Right hindlimb (tissue), 1 donor: Measurements from ENCODE around the gene TP63.

ENCODE experiments used
- DNase-seq: peaks from one replicate; pipeline ENCODE4 v3.0.0-alpha.2; 2018

TP63 gene

GRCh38 chr3:189941679-189942078 lies 310.5 kb downstream of the TP63 start:
- no peak for DNase-seq

GRCh38 chr3:189942948-189943347 lies 311.8 kb downstream of the TP63 start:
- no peak for DNase-seq

GRCh38 chr3:189944285-189945145 lies 313.3 kb downstream of the TP63 start:
- no peak for DNase-seq

- DNase-seq: no peak
These were observed 314.9 kb downstream of the TP63 start for GRCh38 chr3:189945935-189946709.
